ENCODE measurements around the gene UST. TPM values are rescaled to one million over a fixed set of nuclear protein-coding genes. Genes with fewer than 3 reads are reported as not detected.

UST gene
- total RNA-seq, 4 donors from 2014 or later = 16.7 to 19.5 (median 18.1) TPM

DNA sequence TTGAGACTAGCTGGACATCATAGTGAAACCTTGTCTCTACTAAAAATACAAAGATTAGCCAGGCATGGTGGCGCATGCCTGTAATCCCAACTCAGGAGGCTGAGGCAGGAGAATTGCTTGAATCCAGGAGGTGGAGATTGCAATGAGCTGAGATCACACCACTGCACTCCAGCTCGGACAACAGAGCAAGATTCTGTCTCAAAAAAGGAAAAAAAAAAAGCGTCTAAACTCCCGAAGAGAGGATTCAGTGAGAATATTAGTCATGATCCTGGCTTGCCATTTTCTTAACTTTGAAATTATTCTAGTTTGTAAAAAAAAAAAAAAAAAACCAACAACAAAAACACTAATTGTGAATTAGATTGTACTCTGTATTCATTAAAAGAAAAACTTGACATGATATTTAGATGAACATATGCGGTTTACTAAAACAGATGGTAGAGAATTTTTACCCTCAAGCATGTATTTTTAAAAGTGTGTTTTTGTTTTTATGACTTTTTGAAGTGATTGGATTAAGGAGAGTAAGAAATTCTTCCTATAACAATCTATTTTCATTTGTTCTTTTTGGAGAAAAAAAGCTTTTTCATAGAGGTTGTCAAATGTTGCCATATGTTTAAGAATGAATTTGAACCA, 80.7 kb downstream of the UST start:
- no peak for DNase-seq (ENCODE audit: low spot score in 2 of 2)
- 74% methylated on average over 5 of the region's 5 CpGs for WGBS
- TF ChIP-seq POLR2A (IDR thresholded peaks at IDR 0.05) (no peak), POLR2AphosphoS5 (IDR thresholded peaks at IDR 0.05) (no peak), EP300 (IDR thresholded peaks at IDR 0.05) (no peak)
- TF ChIP-seq, protein P1, sequence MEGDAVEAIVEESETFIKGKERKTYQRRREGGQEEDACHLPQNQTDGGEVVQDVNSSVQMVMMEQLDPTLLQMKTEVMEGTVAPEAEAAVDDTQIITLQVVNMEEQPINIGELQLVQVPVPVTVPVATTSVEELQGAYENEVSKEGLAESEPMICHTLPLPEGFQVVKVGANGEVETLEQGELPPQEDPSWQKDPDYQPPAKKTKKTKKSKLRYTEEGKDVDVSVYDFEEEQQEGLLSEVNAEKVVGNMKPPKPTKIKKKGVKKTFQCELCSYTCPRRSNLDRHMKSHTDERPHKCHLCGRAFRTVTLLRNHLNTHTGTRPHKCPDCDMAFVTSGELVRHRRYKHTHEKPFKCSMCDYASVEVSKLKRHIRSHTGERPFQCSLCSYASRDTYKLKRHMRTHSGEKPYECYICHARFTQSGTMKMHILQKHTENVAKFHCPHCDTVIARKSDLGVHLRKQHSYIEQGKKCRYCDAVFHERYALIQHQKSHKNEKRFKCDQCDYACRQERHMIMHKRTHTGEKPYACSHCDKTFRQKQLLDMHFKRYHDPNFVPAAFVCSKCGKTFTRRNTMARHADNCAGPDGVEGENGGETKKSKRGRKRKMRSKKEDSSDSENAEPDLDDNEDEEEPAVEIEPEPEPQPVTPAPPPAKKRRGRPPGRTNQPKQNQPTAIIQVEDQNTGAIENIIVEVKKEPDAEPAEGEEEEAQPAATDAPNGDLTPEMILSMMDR (IDR thresholded peaks at IDR 0.05) = no peak
- Histone ChIP-seq H3K36me3 (no peaks in the 10 kb centered on the region), H3K9me3 (no peaks in the 10 kb centered on the region), H3K4me1 (peaks cover 17% of the 10 kb centered on the region), H3K27me3 (no peaks in the 10 kb centered on the region), H3K4me3 (no peak overlapping the region), H3K27ac (no peak overlapping the region)

DNA sequence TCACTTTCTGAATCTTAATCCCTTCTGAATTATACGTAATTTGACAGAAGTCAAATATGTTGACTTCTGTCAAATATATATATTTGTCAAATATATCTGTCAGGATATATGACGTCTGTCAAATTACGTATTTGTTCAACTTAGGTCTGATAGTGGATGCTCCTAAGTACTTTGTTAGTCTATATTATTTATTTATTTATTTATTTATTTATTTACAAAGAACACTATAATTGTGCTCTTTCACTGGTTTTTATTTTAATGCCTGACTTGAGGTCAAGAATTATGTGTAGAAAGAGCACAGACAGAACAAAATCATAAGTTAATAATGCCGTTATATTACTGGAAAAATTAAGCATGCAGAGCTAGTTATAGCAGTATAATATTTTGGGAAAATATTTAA, 81.2 kb downstream of the UST start:
- no peak for DNase-seq (ENCODE audit: low spot score in 2 of 2)
- peaks cover 17% of the 10 kb centered on the region for H3K4me1 ChIP-seq
- TF ChIP-seq POLR2A (IDR thresholded peaks at IDR 0.05) (no peak), POLR2AphosphoS5 (IDR thresholded peaks at IDR 0.05) (no peak), EP300 (IDR thresholded peaks at IDR 0.05) (no peak)
- TF ChIP-seq, protein P1 (IDR thresholded peaks at IDR 0.05) = no peak
- no peaks in the 10 kb centered on the region for H3K27me3 ChIP-seq
- no peaks in the 10 kb centered on the region for H3K9me3 ChIP-seq
- no peak overlapping the region for H3K27ac ChIP-seq
- no peaks in the 10 kb centered on the region for H3K36me3 ChIP-seq
- no peak overlapping the region for H3K4me3 ChIP-seq
- WGBS = 90% methylated on average over 4 of the region's 4 CpGs

DNA sequence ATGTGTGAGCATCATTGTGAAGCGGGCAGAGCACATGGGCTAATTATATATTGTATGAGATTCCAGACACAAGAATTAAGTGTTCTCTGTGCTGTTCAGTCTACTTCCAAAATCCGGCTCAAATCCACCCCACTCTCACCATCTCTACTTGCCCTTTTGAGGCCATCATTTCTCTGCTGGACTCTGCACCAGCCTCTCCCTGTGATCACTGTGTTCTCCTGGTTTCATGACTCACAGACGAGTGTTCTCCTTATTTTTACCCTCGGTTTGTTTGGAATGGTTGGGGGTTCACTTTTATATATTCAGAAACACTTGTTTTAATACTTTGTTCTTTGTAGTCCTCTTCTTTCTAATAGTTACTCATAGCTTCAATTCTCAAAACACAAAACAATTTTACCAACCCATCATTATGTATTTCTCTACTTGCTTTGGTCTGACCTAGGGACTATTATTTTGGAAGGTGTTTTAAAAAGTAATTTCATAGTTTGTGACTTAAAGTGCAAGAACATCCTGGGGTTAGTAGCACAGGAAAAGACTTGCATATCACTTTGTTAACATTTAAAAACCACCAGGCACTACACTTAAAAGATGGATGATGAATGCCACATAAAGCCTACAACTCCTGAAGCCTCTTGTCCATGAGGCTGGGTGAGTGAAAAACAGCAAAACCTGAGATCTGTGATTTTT, 82.7 kb downstream of the UST start:
- Histone ChIP-seq H3K9me3 (no peaks in the 10 kb centered on the region), H3K4me3 (no peak overlapping the region), H3K27me3 (no peaks in the 10 kb centered on the region), H3K27ac (no peak overlapping the region), H3K4me1 (peaks cover 17% of the 10 kb centered on the region), H3K36me3 (no peaks in the 10 kb centered on the region)
- WGBS = 82% methylated on average over 4 of the region's 4 CpGs
- TF ChIP-seq POLR2AphosphoS5 (IDR thresholded peaks at IDR 0.05) (no peak), POLR2A (IDR thresholded peaks at IDR 0.05) (no peak), EP300 (IDR thresholded peaks at IDR 0.05) (no peak)
- TF ChIP-seq, protein P1 (IDR thresholded peaks at IDR 0.05) = no peak
- no peak for DNase-seq (ENCODE audit: low spot score in 2 of 2)

DNA sequence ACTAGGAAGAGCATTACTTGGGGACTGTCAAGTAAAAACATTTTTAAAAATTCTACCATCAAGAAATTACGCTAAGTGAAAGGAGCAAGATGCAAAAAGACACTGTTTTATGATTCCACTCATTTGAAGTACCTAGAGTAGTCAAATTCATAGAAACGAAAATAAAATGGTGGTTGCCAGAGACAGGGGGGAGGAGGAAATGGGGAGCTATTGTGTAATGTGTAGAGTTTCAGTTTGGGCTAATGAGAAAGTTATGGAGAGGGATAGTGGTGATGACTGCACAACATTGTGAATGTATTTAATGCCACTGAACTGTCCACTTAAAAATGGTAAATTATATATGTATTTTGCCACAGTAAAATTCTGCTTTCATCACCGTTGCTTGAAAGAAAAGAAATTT, 83.8 kb downstream of the UST start:
- no peaks in the 10 kb centered on the region for H3K27me3 ChIP-seq
- no peak overlapping the region for H3K4me3 ChIP-seq
- DNase-seq (ENCODE audit: low spot score in 2 of 2) = no peak
- TF ChIP-seq POLR2A (IDR thresholded peaks at IDR 0.05) (no peak), POLR2AphosphoS5 (IDR thresholded peaks at IDR 0.05) (no peak), EP300 (IDR thresholded peaks at IDR 0.05) (no peak)
- TF ChIP-seq, protein P1 (IDR thresholded peaks at IDR 0.05) = no peak
- H3K4me1 ChIP-seq = peaks cover 21% of the 10 kb centered on the region
- H3K27ac ChIP-seq = no peak overlapping the region
- no peaks in the 10 kb centered on the region for H3K36me3 ChIP-seq
- 62% methylated on average over 3 of the region's 3 CpGs for WGBS
- H3K9me3 ChIP-seq = no peaks in the 10 kb centered on the region

DNA sequence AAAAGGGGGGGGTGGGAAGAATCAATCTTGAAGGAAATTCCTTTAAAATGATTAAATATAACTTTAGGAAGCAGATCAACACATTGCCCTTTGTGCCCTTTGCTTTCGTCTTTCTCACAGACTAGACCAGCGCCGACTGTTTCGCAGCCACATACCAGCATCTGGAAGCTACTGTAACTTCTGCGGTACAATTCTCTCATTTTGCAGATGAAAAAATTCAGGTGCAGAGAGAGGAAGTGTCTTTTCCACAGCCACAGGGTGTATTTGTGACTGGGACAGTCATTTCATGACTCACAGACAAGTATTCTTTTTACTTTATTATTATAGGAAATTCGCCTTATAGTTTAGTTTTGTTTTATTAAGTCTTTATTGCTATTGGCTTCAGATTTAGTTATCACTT, 84.2 kb downstream of the UST start:
- H3K27me3 ChIP-seq = no peaks in the 10 kb centered on the region
- H3K4me3 ChIP-seq = no peak overlapping the region
- H3K4me1 ChIP-seq = peaks cover 25% of the 10 kb centered on the region
- 45% methylated on average over 6 of the region's 6 CpGs for WGBS
- no peak for TF ChIP-seq POLR2A (IDR thresholded peaks at IDR 0.05)
- TF ChIP-seq, protein P1 (IDR thresholded peaks at IDR 0.05) = no peak
- TF ChIP-seq EP300 (IDR thresholded peaks at IDR 0.05) = no peak
- no peak for TF ChIP-seq POLR2AphosphoS5 (IDR thresholded peaks at IDR 0.05)
- DNase-seq (ENCODE audit: low spot score in 2 of 2) = no peak
- no peaks in the 10 kb centered on the region for H3K36me3 ChIP-seq
- H3K27ac ChIP-seq = no peak overlapping the region
- no peaks in the 10 kb centered on the region for H3K9me3 ChIP-seq
